HepG2 (cell line): ENCODE results near the gene SLC1A2. TPM values are rescaled to one million over a fixed set of nuclear protein-coding genes. Genes with fewer than 3 reads are reported as not detected.

Experiments
- ATAC-seq: fragments of 200-7000 bp; cut with Tn5 transposase; 3 replicates; pipeline ENCODE4 v1.9.1; 2020; ENCODE audit warnings: mild to moderate bottlenecking, moderate library complexity
- BruUV-seq: library from RNA; stranded (reverse); fragments of 400-500 nt; replicated peaks from 2 replicates; lab custom pipeline; 2021; lab: Mats Ljungman, UMichigan
- CTCF ChIA-PET: fragments of 300-600 bp; formaldehyde crosslinking; extraction: SDS; loops from one replicate; lab custom pipeline; 2021; ENCODE audit warnings: low total read pairs, inconsistent platforms, low intra/inter-chr PET ratio; lab: Yijun Ruan, JAX
- POLR2A ChIA-PET: fragments of 350-600 bp; sonication (Branson Sonifier 250); formaldehyde crosslinking; loops from one replicate; lab custom pipeline; 2020; ENCODE audit warnings: antibody characterized with exemption, inconsistent platforms; lab: Yijun Ruan, JAX
- DNase-seq: peaks from one replicate; pipeline ENCODE4 v3.0.0-alpha.2; 2015; ENCODE audit warnings: low spot score
- FAIRE-seq: peaks from 3 replicates; lab custom pipeline; 2011; peaks lifted over from hg19 to GRCh38; lab: Jason Lieb, UNC
- H2AFZ ChIP-seq: one replicate; pipeline ENCODE4 v1.6.1; 2011; ENCODE audit warnings: low read length, inconsistent platforms
- H3K27ac ChIP-seq: fragments of 300-600 bp; 3 replicates; pipeline ENCODE4 v1.8.0; 2011; ENCODE audit warnings: mixed run types, mild to moderate bottlenecking, mixed read lengths, low read length, inconsistent platforms; ENCODE audit not compliant: insufficient read depth; ENCODE audit errors: extremely low read length
- H3K27me3 ChIP-seq, 2 experiments: fragments of 200-600 bp in 1 of 2; 2 replicates in 1 of 2; 3 replicates in 1 of 2; pipeline versions ENCODE4 v1.6.0 to v1.8.0; 2011; ENCODE audit warnings: low read length in 2 of 2, mild to moderate bottlenecking in 2 of 2, moderate library complexity in 2 of 2, inconsistent platforms in 1 of 2; ENCODE audit not compliant: insufficient read depth in 2 of 2, control insufficient read depth in 1 of 2
- H3K36me3 ChIP-seq, 2 experiments: fragments of 200-600 bp in 1 of 2; replicated peaks in 1 of 2; 2 replicates in 1 of 2; 3 replicates in 1 of 2; pipeline versions ENCODE4 v1.5.1 to v1.8.0; 2011; ENCODE audit warnings: low read length in 2 of 2, inconsistent platforms in 1 of 2; ENCODE audit not compliant: insufficient read depth in 2 of 2, control insufficient read depth in 1 of 2
- H3K4me1 ChIP-seq: 2 replicates; pipeline ENCODE4 v1.5.1; 2012; ENCODE audit warnings: low read length, inconsistent platforms; ENCODE audit not compliant: insufficient read depth
- H3K4me2 ChIP-seq: 2 replicates; pipeline ENCODE4 v1.6.0; 2011; ENCODE audit warnings: low read depth, low read length, inconsistent platforms
- H3K4me3 ChIP-seq, 3 experiments: fragments of 200-600 bp in 1 of 3; sonication (generic), shearing (Covaris generic) in 1 of 3; replicated peaks in 1 of 3; 2 replicates each; pipeline ENCODE4 v1.5.1; 2011 to 2016; ENCODE audit warnings: low read length in 3 of 3, inconsistent platforms in 2 of 3, low read depth in 2 of 3, mild to moderate bottlenecking in 2 of 3, control low read depth in 1 of 3, mixed read lengths in 1 of 3; ENCODE audit not compliant: insufficient read depth in 1 of 3
- H3K79me2 ChIP-seq: one replicate; pipeline ENCODE4 v1.6.1; 2011; ENCODE audit warnings: low read length, inconsistent platforms; ENCODE audit not compliant: insufficient read depth
- H3K9ac ChIP-seq: 2 replicates; pipeline ENCODE4 v1.6.0; 2011; ENCODE audit warnings: mild to moderate bottlenecking, low read depth, low read length, inconsistent platforms; ENCODE audit not compliant: insufficient read depth
- H3K9me3 ChIP-seq: 2 replicates; pipeline ENCODE4 v1.5.1; 2012; ENCODE audit warnings: mild to moderate bottlenecking, low read length
- H4K20me1 ChIP-seq: 2 replicates; pipeline ENCODE4 v1.6.0; 2011; ENCODE audit warnings: inconsistent platforms, mild to moderate bottlenecking, low read length, moderate library complexity; ENCODE audit not compliant: insufficient read depth
- CREM ChIP-seq, 2 experiments: sonication (generic) in 1 of 2; formaldehyde crosslinking in 1 of 2; IDR thresholded peaks; 2 replicates each; pipeline versions ENCODE4 v1.4.0 to v1.6.1; 2016 to 2020; ENCODE audit warnings: antibody characterized with exemption in 1 of 2, mild to moderate bottlenecking in 1 of 2, missing genetic modification reagents in 1 of 2
- DRAP1 ChIP-seq: IDR thresholded peaks from 2 replicates; pipeline ENCODE4 v1.6.1; 2016; ENCODE audit warnings: missing genetic modification reagents, missing compliant biosample characterization
- NAIF1 ChIP-seq: sonication (generic); formaldehyde crosslinking; IDR thresholded peaks from 2 replicates; pipeline ENCODE4 v1.5.0; 2020; ENCODE audit warnings: mild to moderate bottlenecking, missing genetic modification reagents, borderline replicate concordance
- NR2C2 ChIP-seq: sonication (generic); formaldehyde crosslinking; IDR thresholded peaks from 2 replicates; pipeline ENCODE4 v1.4.0; 2020; ENCODE audit warnings: missing genetic modification reagents, mild to moderate bottlenecking, moderate library complexity, borderline replicate concordance
- TRIM22 ChIP-seq: fragments of 450-650 bp; IDR thresholded peaks from 2 replicates; pipeline ENCODE4 v1.6.1; 2017
- U2AF2 ChIP-seq: fragments of 200-400 bp; formaldehyde crosslinking; IDR thresholded peaks from 2 replicates; pipeline ENCODE4 v1.6.1; 2017; ENCODE audit warnings: low read depth, mild to moderate bottlenecking, low read length
- ZNF800 ChIP-seq: sonication (generic); formaldehyde crosslinking; IDR thresholded peaks from 2 replicates; pipeline ENCODE4 v1.4.0; 2020; ENCODE audit warnings: missing genetic modification reagents
- ZSCAN25 ChIP-seq: sonication (generic); formaldehyde crosslinking; IDR thresholded peaks from 2 replicates; pipeline ENCODE4 v1.8.0; 2022; ENCODE audit warnings: mild to moderate bottlenecking, missing genetic modification reagents
- WGBS: methylation state at CpG from one replicate; pipeline ENCODE4 v1.1.6; 2017; ENCODE audit warnings: low lambda C conversion rate; 5-methylcytosine and 5-hydroxymethylcytosine counted together
- in situ Hi-C: cut with HindIII; loops from 2 replicates; pipeline ENCODE4 v1.10.0; 2017; ENCODE audit warnings: low pct_unique_long_range_greater_than_20kb; ENCODE audit not compliant: extremely low pct_ligation_motif_present
- intact Hi-C: fragments of 100-400 bp; cut with micrococcal nuclease; formaldehyde crosslinking; loops from one replicate; pipeline ENCODE4 v1.10.0; 2022; ENCODE audit not compliant: unreplicated experiment
- polyA plus RNA-seq, 8 experiments: library from polyadenylated mRNA; depleted of rRNA in 3 of 8; stranded (reverse) in 7 of 8; unstranded in 1 of 8; fragments of >200 nt; fragmentation: Illumina TruSeq in 4 of 8; extraction: Trizol in 4 of 8; gene quantifications; 2 replicates each; pipeline versions ENCODE4 v1.2.1 to v1.2.3, GENCODE V29; 2011 to 2016; ENCODE audit warnings: low read depth in 4 of 8, missing spikeins in 1 of 8, mixed read lengths in 1 of 8; ENCODE audit not compliant: insufficient read depth in 1 of 8
- total RNA-seq, 5 experiments: library from RNA; depleted of rRNA; stranded (reverse); fragments of >200 nt; fragmentation: Illumina TruSeq; extraction: Trizol; gene quantifications; 2 replicates each; pipeline ENCODE4 v1.2.3, GENCODE V29; 2016; ENCODE audit warnings: low read depth in 1 of 5
- TF ChIP-seq, protein P1 (sequence below): sonication (generic); formaldehyde crosslinking; IDR thresholded peaks from 2 replicates; pipeline ENCODE4 v1.8.1; 2023; ENCODE audit warnings: mild to moderate bottlenecking, moderate library complexity, missing genetic modification reagents
- TF ChIP-seq, protein P2 (sequence below): sonication (generic); formaldehyde crosslinking; IDR thresholded peaks from 2 replicates; pipeline ENCODE4 v1.8.1; 2023; ENCODE audit warnings: missing genetic modification reagents, mild to moderate bottlenecking, borderline replicate concordance

SLC1A2 gene
- total and polyA plus RNA-seq, 2 of the 13 experiments (the other 11 are each of a cell fraction or from before 2014, with no cell fraction given), result 23.2 to 43.2 TPM

DNA sequence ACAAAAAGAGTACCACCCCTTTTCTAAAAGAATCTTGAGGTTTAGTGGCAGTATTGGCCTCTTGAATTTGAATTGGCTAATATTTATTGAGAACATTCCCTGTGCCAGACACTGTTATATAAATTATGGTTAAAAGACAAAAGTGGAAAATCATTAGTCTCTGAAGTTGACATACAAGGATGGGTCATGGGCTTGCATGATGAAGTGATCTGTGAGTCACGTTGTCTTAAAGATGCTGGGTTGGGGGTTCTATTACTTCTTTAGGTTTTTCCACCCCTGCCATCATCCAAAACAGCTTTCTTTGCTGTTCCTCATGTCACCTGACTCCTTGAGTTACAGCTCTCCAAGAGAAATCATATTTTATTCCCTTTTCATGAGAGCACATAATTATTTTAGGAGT lies 195.4 kb downstream of the SLC1A2 start:
- no peak for ATAC-seq
- Histone ChIP-seq H3K27me3 (peaks cover 0 to 5% of the 10 kb centered on the region in 2 experiments; a peak in 1 of 5 replicates), H3K4me3 (no peak overlapping the region), H4K20me1 (no peaks in the 10 kb centered on the region), H3K9me3 (no peaks in the 10 kb centered on the region), H3K9ac (no peak overlapping the region), H3K27ac (no peak overlapping the region), H3K36me3 (no peaks in the 10 kb centered on the region), H3K4me1 (0 out of 2 replicates have a peak, but pooled peaks cover 6% of the 10 kb centered on the region), H2AFZ (no peak overlapping the region), H3K79me2 (no peaks in the 10 kb centered on the region), H3K4me2 (no peak overlapping the region)
- FAIRE-seq, result no peak
- in situ Hi-C loops (no loop called here), intact Hi-C loops (no loop called here)
- DNase-seq, result no peak
- ChIA-PET CTCF (no interaction called here), POLR2A (no interaction called here)
- no TSS peak for BruUV-seq
- WGBS, result 74% methylated on average over 1 of the region's 1 CpG
- TF ChIP-seq TRIM22 (no peak), NR2C2 (CRISPR knock-in tag) (no peak), NAIF1 (CRISPR knock-in tag) (no peak), ZSCAN25 (CRISPR knock-in tag) (no peak), U2AF2 (no peak), CREM (IDR thresholded peaks at IDR 0.05) (no peak), CREM (CRISPR knock-in tag; IDR thresholded peaks at IDR 0.05) (no peak), ZNF800 (no peak), DRAP1 (no peak)
- TF ChIP-seq, protein P1, sequence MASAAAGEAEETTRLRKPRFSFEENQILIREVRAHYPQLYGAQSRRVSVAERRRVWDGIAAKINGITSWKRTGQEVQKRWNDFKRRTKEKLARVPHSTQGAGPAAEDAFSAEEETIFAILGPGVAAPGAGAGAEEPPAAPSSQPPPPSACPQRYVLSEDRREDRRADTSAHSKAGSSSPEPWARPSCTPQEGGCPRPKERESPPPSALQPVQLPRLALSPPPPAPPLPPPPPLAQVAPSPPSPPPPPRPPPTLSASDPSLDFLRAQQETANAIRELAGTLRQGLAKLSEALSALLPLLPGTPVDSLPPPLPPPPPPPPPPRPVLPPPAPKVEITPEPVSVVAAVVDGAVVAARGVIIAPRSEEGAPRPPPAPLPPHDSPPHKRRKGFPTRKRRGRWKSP, result no peak
- TF ChIP-seq, protein P2, sequence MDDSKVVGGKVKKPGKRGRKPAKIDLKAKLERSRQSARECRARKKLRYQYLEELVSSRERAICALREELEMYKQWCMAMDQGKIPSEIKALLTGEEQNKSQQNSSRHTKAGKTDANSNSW (CRISPR knock-in tag), result no peak
